Stimulated activated CD4-positive, alpha-beta T cell treated with anti-CD3 and anti-CD28 coated beads, Interleukin-1b, Interleukin-23, amount 100 ng/mL, for 48 hours (primary cell): ENCODE measurements around the gene PTPN14.
A peak's percentile ranks its signal among the peaks of the same experiment; 100 is the strongest.

Experiments
- DNase-seq: peaks from one replicate; pipeline ENCODE4 v3.0.0-alpha.2; 2020

The PTPN14 gene

GRCh38 chr1:214449371-214449770 is 102.0 kb downstream of the PTPN14 start:
- no peak for DNase-seq

- no peak for DNase-seq
Measured at GRCh38 chr1:214448536-214448935, 102.9 kb downstream of the PTPN14 start.

DNA sequence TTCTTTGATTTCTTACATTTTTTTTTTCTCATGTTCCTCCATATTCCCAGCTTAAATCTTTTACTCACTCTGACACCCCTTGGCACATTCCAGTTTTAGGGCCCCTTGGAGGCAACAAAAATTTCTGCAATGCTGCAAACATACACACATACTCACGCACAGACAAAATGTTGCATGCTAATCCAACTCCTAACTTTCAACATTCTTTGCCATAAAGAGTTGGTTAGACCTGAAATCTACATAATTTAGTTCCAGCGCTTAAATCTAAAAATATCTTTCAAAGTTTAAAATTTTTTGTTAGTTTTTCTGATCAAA is 103.9 kb downstream of the PTPN14 start:
- no peak for DNase-seq

- no peak for DNase-seq
Measured at GRCh38 chr1:214446772-214447556, 104.4 kb downstream of the PTPN14 start.

- no peak for DNase-seq
Measured at GRCh38 chr1:214445831-214446614, 105.4 kb downstream of the PTPN14 start.

DNA sequence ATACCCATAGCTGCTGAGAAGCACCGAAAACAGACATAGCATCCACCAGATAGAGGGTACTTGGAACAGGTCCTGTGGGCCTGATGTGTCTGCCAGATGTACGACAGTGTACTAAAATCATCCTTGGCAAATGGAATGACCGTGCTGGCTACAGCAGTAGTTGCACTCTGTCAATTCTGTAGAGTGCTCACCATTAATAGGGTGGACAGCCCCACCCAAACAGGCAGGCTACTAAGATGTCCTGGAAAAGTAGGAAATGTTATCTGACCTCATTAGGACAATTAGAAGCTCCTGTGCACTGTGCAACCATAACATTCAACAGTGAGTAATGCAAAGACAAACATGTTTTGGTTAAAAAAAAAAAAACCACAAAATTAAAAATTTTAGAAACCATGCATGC is 106.2 kb downstream of the PTPN14 start:
- DNase-seq = no peak

- DNase-seq = no peak
Measured at GRCh38 chr1:214444182-214444939, 107.0 kb downstream of the PTPN14 start.

GRCh38 chr1:214441119-214441518 is 110.3 kb downstream of the PTPN14 start:
- DNase-seq = no peak

DNA sequence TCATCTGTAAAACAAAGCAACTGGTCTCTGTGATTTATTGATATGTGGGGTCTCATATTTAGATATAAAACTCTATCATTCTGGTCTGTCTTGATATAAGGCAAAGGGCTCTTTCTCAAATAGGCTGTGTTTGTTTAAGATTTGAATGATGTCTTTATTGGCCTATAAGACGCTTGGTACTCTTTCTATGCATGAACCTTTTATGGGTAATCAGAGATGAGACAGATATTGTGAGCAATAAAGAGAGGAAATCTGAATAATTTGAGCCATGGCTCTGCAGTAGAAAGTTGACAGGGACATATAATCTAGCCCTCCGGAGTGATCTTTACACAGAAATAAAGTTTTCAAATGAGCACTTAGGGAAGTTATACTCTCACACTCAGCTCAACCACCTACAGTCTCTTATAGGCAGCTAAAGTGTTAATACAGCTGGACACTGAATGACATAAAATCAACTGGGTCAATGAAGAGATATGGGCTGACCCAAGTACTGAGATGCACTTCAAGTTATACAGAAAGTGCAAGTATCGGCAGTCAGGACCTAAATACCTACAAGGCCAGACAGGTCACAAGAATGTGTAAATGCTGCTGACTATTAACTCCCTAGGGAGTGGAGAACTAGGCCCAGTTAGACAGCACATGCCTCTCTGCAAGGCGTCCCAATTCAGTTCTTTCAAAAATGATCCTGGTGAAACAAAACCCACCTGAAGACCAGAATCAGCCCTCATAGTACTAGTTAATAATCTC is 111.0 kb downstream of the PTPN14 start:
- DNase-seq = no peak

DNA sequence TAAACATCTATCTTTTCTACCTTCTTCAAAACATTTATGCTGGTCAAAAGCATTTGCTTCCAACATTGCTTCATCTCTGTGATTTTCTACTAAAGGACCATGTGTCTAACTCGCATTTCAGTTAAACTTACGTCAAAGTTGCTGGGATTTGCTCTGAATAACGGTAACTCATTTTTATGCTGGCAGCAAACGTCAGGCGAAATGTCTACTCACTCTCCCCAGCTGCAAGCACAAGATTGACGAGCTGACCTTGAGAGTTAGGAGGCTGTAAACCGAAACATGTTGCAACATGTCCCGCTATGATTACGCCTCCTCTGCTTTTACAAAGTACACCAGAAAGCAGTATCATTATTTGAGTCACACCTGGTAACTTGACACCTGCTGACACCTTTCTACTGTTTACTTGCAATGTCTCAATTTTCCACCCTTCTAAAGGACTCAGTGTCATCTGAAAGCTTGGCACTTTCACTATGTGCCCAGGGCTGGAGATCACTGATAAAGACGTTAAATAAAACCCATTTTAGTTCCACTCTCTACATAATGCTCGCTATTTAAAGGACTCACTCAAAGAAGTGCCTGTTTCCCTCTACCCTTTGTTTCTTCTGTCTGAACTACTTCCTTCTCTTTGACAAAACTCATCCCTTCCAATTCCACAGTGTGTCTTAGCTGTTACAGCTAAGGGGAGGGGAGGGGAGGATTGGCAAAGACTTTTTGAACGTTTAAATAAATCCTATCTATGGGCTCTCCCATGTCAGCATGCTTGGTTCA is 111.9 kb downstream of the PTPN14 start:
- DNase-seq = peak; percentile 75

- no peak for DNase-seq
Measured at GRCh38 chr1:214438530-214438929, 112.9 kb downstream of the PTPN14 start.

GRCh38 chr1:214438075-214438474 is 113.3 kb downstream of the PTPN14 start:
- no peak for DNase-seq

- DNase-seq = no peak
Measured at GRCh38 chr1:214435867-214436266, 115.5 kb downstream of the PTPN14 start.

- DNase-seq = no peak
Measured at GRCh38 chr1:214432245-214432644, 119.2 kb downstream of the PTPN14 start.

DNA sequence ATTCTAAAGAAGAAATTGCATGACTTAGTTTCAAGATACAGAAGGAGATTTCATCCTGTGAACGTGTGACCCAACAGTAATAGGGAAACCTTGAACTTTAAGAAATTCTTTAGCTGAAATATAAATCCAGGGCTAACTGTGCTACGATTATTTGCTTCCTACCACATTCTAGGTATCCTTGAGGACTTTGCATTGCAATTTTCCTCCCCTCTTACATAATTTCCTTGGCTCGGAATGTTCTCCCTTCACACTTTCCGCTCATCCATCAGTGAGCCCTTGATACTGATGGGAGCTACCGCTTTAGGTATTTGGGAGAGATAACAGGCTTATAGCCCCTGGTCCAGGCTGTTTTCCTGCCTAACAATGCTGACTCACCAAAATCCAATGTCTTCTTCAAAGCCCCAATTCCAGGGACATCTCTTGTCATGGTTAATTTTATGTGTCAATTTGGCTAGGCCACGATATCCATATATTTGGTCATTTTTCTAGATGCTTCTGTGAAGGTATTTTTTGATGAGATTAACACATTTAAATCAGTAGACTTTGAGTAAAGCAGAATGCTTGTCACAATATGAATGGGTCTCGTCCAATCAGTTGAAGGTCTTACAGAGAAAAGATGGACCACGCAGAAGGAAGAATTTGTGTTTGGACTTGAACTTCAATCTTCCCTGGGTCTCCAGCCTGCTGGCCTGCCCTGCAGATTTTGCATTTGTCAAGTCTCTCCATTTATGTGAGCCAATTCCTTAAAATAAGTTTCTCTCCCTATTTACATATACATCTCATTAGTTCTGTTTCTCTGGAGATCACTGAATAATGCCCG is 121.2 kb downstream of the PTPN14 start:
- DNase-seq = no peak

GRCh38 chr1:214427871-214428277 is 123.5 kb downstream of the PTPN14 start:
- peak; percentile 84 for DNase-seq

DNA sequence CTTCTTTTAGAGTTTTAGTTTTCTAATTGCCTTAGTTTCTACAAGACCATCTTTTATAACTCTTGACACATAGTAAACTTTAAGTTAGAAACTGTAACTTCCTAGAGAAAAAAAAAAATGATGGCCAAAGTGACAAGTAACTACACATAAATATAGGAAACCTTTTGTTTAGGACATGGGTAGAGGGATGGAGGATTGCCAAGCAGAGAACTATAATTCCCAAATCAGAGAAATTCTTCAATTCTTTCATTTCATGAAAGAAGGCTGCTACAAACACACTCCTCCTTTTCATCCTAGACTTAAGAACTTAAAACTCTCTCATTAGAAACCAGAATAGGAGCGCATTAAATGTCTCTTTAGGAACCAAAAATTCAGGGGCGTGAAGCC is 125.0 kb downstream of the PTPN14 start:
- DNase-seq = no peak

- no peak for DNase-seq
Measured at GRCh38 chr1:214425716-214426425, 125.5 kb downstream of the PTPN14 start.

DNA sequence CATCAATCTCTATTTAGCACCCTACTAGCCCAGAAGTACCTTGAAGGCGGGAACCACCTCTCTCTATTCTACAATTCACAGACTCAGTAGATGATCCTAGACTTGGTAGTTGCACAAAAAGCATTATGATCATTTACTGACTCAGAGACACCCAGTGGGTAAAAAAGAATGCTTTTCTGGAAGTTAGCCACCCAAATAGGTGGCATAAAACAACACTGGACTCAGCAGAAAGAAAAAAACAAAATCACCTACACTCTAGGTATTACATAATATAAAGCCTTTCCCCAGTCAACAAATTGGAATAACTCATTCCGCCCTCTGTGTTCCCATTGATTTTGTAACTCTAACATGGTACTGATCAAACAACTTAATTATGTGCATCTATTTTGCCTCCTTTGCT is 126.3 kb downstream of the PTPN14 start:
- DNase-seq = no peak

GRCh38 chr1:214423045-214423444 is 128.4 kb downstream of the PTPN14 start:
- no peak for DNase-seq
